Activated naive CD8-positive, alpha-beta T cell treated with anti-CD3 and anti-CD28 coated beads, Interleukin-2, amount 50 U/mL, for 16 hours (primary cell): ENCODE measurements around the gene GNPAT.

Experiments
- DNase-seq: peaks from one replicate; pipeline ENCODE4 v3.0.0-alpha.2; 2020; ENCODE audit warnings: low read depth, low spot score

Gene GNPAT

GRCh38 chr1:231317306-231318014, 76.4 kb downstream of the GNPAT start:
- DNase-seq, result no peak

- DNase-seq, result no peak
Observed at GRCh38 chr1:231318015-231318355, 77.0 kb downstream of the GNPAT start.

- no peak for DNase-seq
Observed at GRCh38 chr1:231318568-231318967, 77.6 kb downstream of the GNPAT start.

DNA sequence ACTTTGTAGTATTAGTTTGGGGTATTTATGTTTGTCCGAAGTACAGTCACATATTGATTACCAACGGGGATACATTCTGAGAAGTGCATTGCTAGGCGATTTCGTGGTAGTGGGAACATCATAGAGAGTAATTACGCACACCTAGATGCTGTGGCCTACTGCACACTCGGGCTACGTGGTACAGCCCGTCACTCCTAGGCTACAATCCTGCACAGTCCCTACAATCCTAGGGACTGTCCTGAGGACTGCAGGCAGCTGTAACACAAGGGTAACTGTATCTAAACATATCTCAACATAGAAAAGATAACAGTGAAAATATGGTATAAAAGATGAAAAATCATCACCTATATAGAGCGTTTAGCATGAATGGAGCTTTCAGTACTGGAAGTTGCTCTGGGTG, 78.1 kb downstream of the GNPAT start:
- DNase-seq, result no peak

DNA sequence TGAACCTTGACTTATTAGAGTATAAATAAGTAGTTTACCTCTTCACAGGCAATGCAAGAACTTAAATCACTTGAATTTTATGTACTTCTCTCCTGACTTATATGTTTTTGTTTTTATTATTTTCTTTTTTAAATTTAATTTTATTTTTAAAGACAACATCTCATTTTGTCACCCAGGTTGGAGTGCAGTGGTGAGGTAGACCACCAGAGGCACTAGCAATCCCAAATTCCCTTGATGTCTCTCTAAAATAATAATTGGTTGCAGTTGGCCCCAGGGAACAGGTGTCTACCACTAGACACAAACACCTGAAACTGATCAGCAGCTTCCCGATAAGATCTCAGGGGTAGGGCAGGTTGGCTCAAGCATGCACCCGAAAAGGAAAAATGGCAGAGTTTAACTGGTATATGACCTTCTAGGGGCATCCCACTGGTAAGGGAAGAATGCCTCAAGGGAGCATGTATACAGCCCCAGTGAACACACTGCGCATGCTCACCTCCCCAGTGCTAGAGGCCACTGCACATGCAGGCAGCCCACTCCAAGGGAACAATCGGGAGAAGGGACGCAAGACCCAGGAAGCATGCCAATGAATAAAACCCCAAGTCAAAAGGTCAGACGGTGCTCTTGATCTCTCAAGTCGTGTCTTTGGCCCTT, 82.0 kb downstream of the GNPAT start:
- no peak for DNase-seq

DNA sequence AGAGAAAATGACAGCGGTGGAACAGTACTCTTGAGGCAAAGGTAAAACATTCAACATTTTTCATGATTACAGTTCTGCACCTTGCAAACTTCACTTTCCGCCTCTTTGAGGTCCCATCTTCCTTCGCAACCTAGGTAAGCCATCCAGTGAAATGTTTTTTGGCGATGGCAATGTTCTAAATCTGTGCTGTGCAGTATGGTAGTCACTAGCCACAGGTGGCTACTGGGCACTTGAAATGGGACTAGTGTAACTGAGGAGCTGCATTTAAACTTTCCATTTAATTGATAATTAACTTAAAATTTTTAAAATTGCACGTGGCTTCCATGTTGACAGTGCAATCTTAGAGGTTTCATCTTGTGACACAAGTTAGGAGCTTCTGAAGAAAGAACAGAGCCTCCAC, 83.6 kb downstream of the GNPAT start:
- DNase-seq, result no peak

- DNase-seq, result no peak
Observed at GRCh38 chr1:231326248-231326647, 85.2 kb downstream of the GNPAT start.
